ENCODE measurements around the gene NMT1. TPM values are rescaled to one million over a fixed set of nuclear protein-coding genes. Genes with fewer than 3 reads are reported as not detected.

Gene NMT1
- total and polyA plus RNA-seq, 2 experiments from 2014 or later, result 71.2 to 126 TPM

GRCh38 chr17:45145035-45145389, 83.9 kb downstream of the NMT1 start:
- peaks cover 5% of the 10 kb centered on the region for H4K20me1 ChIP-seq (ENCODE audit: insufficient read depth, poor library complexity, severe bottlenecking)
- H3K4me1 ChIP-seq (ENCODE audit: insufficient read depth), result peaks cover 27% of the 10 kb centered on the region
- H3K9me3 ChIP-seq (ENCODE audit: low read depth), result no peaks in the 10 kb centered on the region
- 87% methylated on average over 8 of the region's 8 CpGs for WGBS (ENCODE audit: low lambda C conversion rate, missing lambda C conversion rate)
- H2AFZ ChIP-seq, result no peak overlapping the region
- peaks cover 11% of the 10 kb centered on the region for H3K79me2 ChIP-seq
- no peaks in the 10 kb centered on the region for H3K9me2 ChIP-seq (replicated peaks; ENCODE audit: insufficient read depth)
- TF ChIP-seq EZH2phosphoT487 (IDR thresholded peaks at IDR 0.05; ENCODE audit: low read depth, severe bottlenecking, unreplicated experiment) (no peak), CTCF (IDR thresholded peaks at IDR 0.05; ENCODE audit: poor library complexity) (no peak), EZH2 (IDR thresholded peaks at IDR 0.05; ENCODE audit: borderline replicate concordance) (no peak)
- peak overlapping the region; percentile 95 for H3K27ac ChIP-seq
- H3K4me2 ChIP-seq, result peak overlapping the region; percentile 75
- no peak for DNase-seq (ENCODE audit: low spot score)
- no peak overlapping the region for H3K4me3 ChIP-seq
- H3K36me3 ChIP-seq (replicated peaks; ENCODE audit: insufficient read depth, low read depth), result no peaks in the 10 kb centered on the region
- no peaks in the 10 kb centered on the region for H3K27me3 ChIP-seq

GRCh38 chr17:45146166-45146565, 85.0 kb downstream of the NMT1 start:
- peaks cover 23% of the 10 kb centered on the region for H3K79me2 ChIP-seq
- peaks cover 27% of the 10 kb centered on the region for H3K4me1 ChIP-seq (ENCODE audit: insufficient read depth)
- TF ChIP-seq CTCF (IDR thresholded peaks at IDR 0.05; ENCODE audit: poor library complexity), result no peak
- no peak for TF ChIP-seq EZH2phosphoT487 (IDR thresholded peaks at IDR 0.05; ENCODE audit: low read depth, severe bottlenecking, unreplicated experiment)
- TF ChIP-seq EZH2 (IDR thresholded peaks at IDR 0.05; ENCODE audit: borderline replicate concordance), result no peak
- WGBS (ENCODE audit: low lambda C conversion rate, missing lambda C conversion rate), result 97% methylated on average over 10 of the region's 10 CpGs
- H3K36me3 ChIP-seq (replicated peaks; ENCODE audit: insufficient read depth, low read depth), result no peaks in the 10 kb centered on the region
- no peak overlapping the region for H2AFZ ChIP-seq
- H3K9me2 ChIP-seq (replicated peaks; ENCODE audit: insufficient read depth), result no peaks in the 10 kb centered on the region
- no peak overlapping the region for H3K4me3 ChIP-seq
- H4K20me1 ChIP-seq (ENCODE audit: insufficient read depth, poor library complexity, severe bottlenecking), result peaks cover 17% of the 10 kb centered on the region
- DNase-seq (ENCODE audit: low spot score), result no peak
- peak overlapping the region; percentile 97 for H3K27ac ChIP-seq
- H3K27me3 ChIP-seq, result no peaks in the 10 kb centered on the region
- H3K4me2 ChIP-seq, result peak overlapping the region; percentile 84
- no peaks in the 10 kb centered on the region for H3K9me3 ChIP-seq (ENCODE audit: low read depth)

DNA sequence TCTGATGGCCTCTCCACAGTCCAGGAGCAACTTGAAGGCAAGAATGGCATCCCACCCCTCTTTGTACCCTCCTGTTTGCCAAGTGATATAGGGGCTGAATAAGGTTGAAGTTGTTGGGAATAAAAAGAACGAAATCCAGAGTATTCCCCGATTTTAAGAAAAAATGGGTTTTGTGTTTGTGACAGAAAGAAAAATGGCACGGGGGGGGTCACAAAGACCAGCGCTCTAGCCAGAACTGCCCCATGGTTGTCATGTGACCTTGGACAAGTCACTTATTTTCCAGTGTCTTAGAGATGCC, 85.4 kb downstream of the NMT1 start:
- Histone ChIP-seq H3K9me2 (replicated peaks; ENCODE audit: insufficient read depth) (no peaks in the 10 kb centered on the region), H3K9me3 (ENCODE audit: low read depth) (no peaks in the 10 kb centered on the region), H3K4me1 (ENCODE audit: insufficient read depth) (peaks cover 30% of the 10 kb centered on the region), H3K27ac (peak overlapping the region; percentile 97), H3K79me2 (peaks cover 27% of the 10 kb centered on the region), H4K20me1 (ENCODE audit: insufficient read depth, poor library complexity, severe bottlenecking) (peaks cover 20% of the 10 kb centered on the region), H3K36me3 (replicated peaks; ENCODE audit: insufficient read depth, low read depth) (no peaks in the 10 kb centered on the region), H3K4me3 (no peak overlapping the region), H3K27me3 (no peaks in the 10 kb centered on the region), H3K4me2 (peak overlapping the region; percentile 84), H2AFZ (no peak overlapping the region)
- no peak for DNase-seq (ENCODE audit: low spot score)
- 97% methylated on average over 4 of the region's 4 CpGs for WGBS (ENCODE audit: low lambda C conversion rate, missing lambda C conversion rate)
- TF ChIP-seq EZH2 (IDR thresholded peaks at IDR 0.05; ENCODE audit: borderline replicate concordance), result no peak
- no peak for TF ChIP-seq EZH2phosphoT487 (IDR thresholded peaks at IDR 0.05; ENCODE audit: low read depth, severe bottlenecking, unreplicated experiment)
- no peak for TF ChIP-seq CTCF (IDR thresholded peaks at IDR 0.05; ENCODE audit: poor library complexity)
